Activated T-cell treated with anti-CD3 and anti-CD28 coated beads, Interleukin-2, amount 50 U/mL, for 24 hours (primary cell): ENCODE measurements around the gene RPS18.
"Not testable (repeated sequence)": the region's sequence is repeated elsewhere in the genome, so short reads cannot be mapped to it uniquely, and the experiment has no call there.

Experiments
- DNase-seq: peaks from one replicate; pipeline ENCODE4 v3.0.0-alpha.2; 2020
- H3K27ac Mint-ChIP-seq: 2 replicates; pipeline ENCODE4 v1.8.0; 2020; ENCODE audit warnings: mild to moderate bottlenecking, mixed read lengths
- H3K27me3 Mint-ChIP-seq: 2 replicates; pipeline ENCODE4 v1.8.0; 2020; ENCODE audit warnings: mixed read lengths
- H3K36me3 Mint-ChIP-seq: 2 replicates; pipeline ENCODE4 v1.8.0; 2020; ENCODE audit warnings: low read depth, mixed read lengths
- H3K4me1 Mint-ChIP-seq: 2 replicates; pipeline ENCODE4 v1.8.0; 2020; ENCODE audit warnings: low read depth, mixed read lengths
- H3K4me3 Mint-ChIP-seq: 2 replicates; pipeline ENCODE4 v1.8.0; 2020; ENCODE audit warnings: mild to moderate bottlenecking, moderate library complexity, mixed read lengths
- H3K9me3 Mint-ChIP-seq: 2 replicates; pipeline ENCODE4 v1.8.0; 2020; ENCODE audit warnings: mixed read lengths

Gene RPS18

DNA sequence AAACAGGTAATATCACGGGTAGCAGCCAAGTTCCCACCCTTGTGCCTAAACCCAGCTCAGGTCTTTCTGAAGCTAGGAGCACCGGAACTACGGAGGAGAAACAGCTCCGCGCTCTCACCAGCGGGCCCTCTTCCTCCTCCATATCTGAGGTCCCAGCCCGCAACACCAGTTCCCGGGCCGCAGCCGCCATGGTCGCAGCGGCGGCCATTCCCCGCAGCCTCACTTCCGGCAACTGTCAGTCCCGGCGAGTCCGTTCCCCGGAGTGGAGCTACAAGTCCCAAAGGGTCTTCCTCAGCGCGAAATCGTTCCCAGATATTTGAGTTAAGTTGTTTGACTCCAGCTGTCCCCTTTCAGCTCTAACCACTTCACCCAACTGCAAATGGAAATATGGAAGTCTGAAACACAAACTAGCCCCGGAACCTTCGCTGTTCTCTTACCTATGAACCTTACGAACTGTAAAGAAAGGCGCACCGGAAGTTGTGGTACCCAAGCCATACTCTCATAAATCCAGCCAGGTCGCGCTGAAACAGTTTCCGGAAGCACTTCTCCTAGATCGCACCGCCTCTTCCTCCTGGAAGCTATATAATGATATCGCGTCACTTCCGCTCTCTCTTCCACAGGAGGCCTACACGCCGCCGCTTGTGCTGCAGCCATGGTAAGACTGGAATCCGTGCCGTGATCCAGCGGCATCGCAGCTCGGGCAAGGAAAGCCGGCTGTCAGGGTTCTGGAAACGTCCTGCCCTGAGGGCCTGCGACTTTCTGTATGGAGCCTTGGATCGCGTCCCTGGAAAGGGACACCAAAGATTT lies at the start of gene RPS18, which contains the start of gene VPS52:
RPS18 (plus strand) TSS at position 608 of the 807 bp plus-strand sequence; CDS start at position 653, 45 bp downstream.
VPS52 (minus strand) TSS at position 409 of the 807 bp plus-strand sequence; CDS start at position 208, 201 bp downstream.
- Mint-ChIP-seq H3K27ac (peak within 1 kb of the TSS; percentile 100), H3K27me3 (no peaks in the 10 kb centered on the region), H3K4me3 (peak within 1 kb of the TSS; percentile 98), H3K4me1 (peaks cover 38% of the 10 kb centered on the region), H3K9me3 (no peaks in the 10 kb centered on the region), H3K36me3 (peaks cover 93% of the 10 kb centered on the region)
- peak; percentile 92 for DNase-seq

DNA sequence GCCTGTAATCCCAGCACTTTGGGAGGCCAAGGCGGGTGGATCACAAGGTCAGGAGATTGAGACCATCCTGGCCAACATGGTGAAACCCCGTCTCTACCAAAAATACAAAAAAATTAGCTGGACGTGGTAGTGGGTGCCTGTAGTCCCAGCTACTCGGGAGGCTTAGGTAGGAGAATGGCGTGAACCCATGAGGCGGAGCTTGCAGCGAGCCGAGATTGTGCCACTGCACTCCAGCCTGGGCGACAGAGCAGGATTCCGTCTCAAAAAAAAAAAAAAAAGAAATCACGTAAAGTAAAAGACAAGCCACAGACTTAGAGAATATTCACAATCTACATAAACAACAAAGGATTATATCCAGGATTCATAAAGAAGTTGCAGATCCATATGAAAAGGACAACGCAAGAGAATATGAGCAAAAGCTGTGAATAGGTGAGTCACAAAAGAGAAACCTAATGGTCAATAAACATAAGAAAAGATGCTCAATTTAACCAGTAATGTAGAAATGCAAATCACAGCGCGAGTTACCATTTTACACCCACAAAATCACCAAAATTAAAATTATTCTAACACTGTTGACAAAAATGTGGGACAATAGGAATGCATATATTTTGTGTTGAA lies 45.3 kb upstream of the RPS18 start:
- H3K4me1 Mint-ChIP-seq, DNase-seq, H3K4me3 Mint-ChIP-seq, H3K27ac Mint-ChIP-seq, H3K9me3 Mint-ChIP-seq, H3K36me3 Mint-ChIP-seq: not testable (repeated sequence)
- H3K27me3 Mint-ChIP-seq: peaks cover 38% of the 10 kb centered on the region

DNA sequence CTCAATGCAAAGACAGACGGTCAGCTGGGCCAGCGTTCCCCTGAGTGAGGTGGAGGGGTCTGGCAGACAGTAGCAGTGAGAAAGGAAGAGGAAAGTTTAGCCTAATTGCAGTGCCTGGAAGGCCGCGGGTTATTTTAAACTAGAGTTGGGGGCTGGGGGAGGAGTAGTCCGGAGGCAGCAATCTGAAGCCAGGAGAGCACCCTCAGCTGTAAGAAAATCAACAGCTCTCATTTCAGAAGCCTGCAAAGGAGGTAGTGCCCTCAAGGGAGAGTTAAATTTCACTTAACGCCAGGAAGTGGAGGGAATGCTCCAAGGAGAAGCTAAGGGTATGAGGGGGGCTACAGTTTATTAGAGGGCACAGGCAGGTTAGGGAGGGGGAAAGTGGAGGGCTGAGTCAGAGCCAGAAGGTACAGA lies 36.6 kb upstream of the RPS18 start:
- H3K4me3 Mint-ChIP-seq: no peak overlapping the region
- no peaks in the 10 kb centered on the region for H3K36me3 Mint-ChIP-seq
- H3K27me3 Mint-ChIP-seq: peaks cover 28% of the 10 kb centered on the region
- no peaks in the 10 kb centered on the region for H3K4me1 Mint-ChIP-seq
- no peaks in the 10 kb centered on the region for H3K9me3 Mint-ChIP-seq
- no peak for DNase-seq
- H3K27ac Mint-ChIP-seq: no peak overlapping the region

DNA sequence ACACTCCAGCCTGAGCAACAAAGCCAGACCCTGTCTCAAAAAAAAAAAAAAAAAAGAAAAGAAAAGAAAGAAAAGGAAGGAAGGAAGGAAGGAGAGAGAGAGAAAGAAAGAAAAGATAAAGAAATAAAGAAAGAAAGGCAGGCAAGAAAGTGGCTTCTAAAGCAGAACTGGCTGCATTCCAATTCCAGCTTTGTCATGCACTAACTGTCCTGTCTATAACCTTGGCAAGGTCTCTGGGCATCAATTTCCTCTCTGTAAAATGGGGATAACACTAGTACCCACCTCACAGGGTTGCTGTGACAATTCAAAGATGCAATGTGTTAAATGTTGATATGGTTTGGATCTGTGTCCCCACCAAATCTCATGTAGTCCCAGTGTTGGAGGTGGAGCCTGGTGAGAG lies 35.5 kb upstream of the RPS18 start:
- peaks cover 3% of the 10 kb centered on the region for H3K4me1 Mint-ChIP-seq
- no peaks in the 10 kb centered on the region for H3K36me3 Mint-ChIP-seq
- peaks cover 26% of the 10 kb centered on the region for H3K27me3 Mint-ChIP-seq
- H3K9me3 Mint-ChIP-seq: no peaks in the 10 kb centered on the region
- no peak overlapping the region for H3K4me3 Mint-ChIP-seq
- DNase-seq: no peak
- no peak overlapping the region for H3K27ac Mint-ChIP-seq

DNA sequence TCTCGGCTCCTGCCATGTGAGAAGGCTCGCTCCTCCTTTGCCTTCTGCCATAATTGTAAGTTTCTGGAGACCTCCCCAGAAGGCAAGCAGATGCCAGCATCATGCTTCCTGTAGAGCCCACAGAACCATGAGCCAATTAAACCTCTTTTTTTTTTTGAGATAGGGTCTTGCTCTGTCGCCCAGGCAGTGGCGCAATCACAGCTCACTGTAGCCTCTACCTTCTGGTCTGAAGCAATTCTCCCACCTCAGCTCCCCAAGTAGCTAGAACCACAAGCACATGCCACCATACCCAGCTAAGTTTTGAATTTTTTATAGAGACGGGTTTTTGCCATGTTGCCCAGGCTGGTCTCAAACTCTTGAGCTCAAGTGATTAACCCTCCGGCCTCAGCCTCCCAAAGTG lies 35.0 kb upstream of the RPS18 start:
- H3K9me3 Mint-ChIP-seq: no peaks in the 10 kb centered on the region
- H3K27ac Mint-ChIP-seq: no peak overlapping the region
- peaks cover 22% of the 10 kb centered on the region for H3K27me3 Mint-ChIP-seq

DNA sequence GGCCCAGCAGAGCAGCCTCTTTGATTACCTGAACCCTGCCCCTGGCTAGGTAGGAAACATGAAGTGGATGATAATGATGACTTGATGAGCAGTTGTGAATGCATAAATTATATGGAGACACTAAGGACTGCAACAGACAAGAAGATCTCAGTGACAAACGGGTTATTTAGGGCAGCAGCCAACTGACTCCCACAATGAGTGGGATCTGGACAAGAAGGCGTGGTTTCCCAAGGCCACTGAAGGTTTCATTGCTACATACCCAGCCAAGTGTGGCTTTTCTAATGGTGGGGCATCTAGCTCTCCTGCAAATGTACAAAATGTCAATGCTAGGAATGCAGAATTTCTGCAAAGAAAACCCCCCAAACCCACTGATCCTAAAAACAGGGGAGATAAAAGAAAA lies 34.1 kb upstream of the RPS18 start:
- H3K9me3 Mint-ChIP-seq: no peaks in the 10 kb centered on the region
- no peaks in the 10 kb centered on the region for H3K36me3 Mint-ChIP-seq
- H3K27ac Mint-ChIP-seq: no peak overlapping the region
- DNase-seq: no peak
- H3K4me1 Mint-ChIP-seq: peaks cover 13% of the 10 kb centered on the region
- peaks cover 22% of the 10 kb centered on the region for H3K27me3 Mint-ChIP-seq
- no peak overlapping the region for H3K4me3 Mint-ChIP-seq

More for the DNA sequence above, 35.0 kb upstream of the RPS18 start:
- H3K36me3 Mint-ChIP-seq: no peaks in the 10 kb centered on the region
- H3K4me3 Mint-ChIP-seq: no peak overlapping the region
- peaks cover 7% of the 10 kb centered on the region for H3K4me1 Mint-ChIP-seq
- no peak for DNase-seq

DNA sequence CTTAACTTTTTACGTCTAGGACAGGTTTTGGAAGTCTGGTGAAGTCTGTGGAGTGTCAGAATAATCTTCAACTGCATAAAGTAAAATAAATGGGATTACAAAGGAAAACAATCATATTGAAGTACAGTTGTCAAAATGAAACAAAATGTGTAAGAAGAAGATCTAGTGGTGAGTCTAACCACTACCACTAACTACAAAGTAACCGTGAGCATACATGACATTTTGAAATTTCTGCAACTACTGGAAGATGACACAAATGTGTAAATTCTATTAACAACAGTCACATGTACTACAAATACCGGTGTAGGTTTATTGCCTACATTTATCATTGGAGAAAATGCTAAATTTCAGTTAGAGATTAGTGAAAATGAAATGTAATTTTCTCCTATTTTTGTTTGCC lies 29.9 kb upstream of the RPS18 start:
- peak overlapping the region; percentile 10 for H3K4me3 Mint-ChIP-seq
- peaks cover 13% of the 10 kb centered on the region for H3K27me3 Mint-ChIP-seq
- peak overlapping the region; percentile 38 for H3K27ac Mint-ChIP-seq

DNA sequence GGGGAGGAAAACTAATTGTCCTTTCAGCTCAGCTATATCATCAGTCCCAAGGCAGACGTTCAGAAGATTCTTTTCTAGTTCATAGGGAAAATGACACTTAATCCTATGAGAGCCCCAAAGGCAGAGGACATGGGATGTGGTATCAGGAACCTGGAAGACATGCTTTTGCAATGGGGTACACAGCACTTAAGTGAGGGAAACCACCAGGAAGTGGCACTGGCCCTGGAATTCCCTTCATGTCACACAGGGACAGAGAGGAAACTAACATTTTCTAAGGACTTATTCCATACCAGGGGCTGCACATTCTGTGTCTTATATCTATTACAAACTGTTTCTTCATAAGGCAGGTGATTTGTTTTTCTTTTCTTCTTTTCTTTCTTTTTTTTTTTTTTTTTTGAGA lies 28.4 kb upstream of the RPS18 start:
- DNase-seq: no peak
- H3K4me3 Mint-ChIP-seq: no peak overlapping the region
- H3K9me3 Mint-ChIP-seq: no peaks in the 10 kb centered on the region
- H3K27ac Mint-ChIP-seq: no peak overlapping the region
- peaks cover 20% of the 10 kb centered on the region for H3K4me1 Mint-ChIP-seq
- peaks cover 13% of the 10 kb centered on the region for H3K27me3 Mint-ChIP-seq
- H3K36me3 Mint-ChIP-seq: no peaks in the 10 kb centered on the region

More for the DNA sequence above, 29.9 kb upstream of the RPS18 start:
- no peak for DNase-seq
- Mint-ChIP-seq H3K4me1 (peaks cover 13% of the 10 kb centered on the region), H3K9me3 (no peaks in the 10 kb centered on the region), H3K36me3 (no peaks in the 10 kb centered on the region)

DNA sequence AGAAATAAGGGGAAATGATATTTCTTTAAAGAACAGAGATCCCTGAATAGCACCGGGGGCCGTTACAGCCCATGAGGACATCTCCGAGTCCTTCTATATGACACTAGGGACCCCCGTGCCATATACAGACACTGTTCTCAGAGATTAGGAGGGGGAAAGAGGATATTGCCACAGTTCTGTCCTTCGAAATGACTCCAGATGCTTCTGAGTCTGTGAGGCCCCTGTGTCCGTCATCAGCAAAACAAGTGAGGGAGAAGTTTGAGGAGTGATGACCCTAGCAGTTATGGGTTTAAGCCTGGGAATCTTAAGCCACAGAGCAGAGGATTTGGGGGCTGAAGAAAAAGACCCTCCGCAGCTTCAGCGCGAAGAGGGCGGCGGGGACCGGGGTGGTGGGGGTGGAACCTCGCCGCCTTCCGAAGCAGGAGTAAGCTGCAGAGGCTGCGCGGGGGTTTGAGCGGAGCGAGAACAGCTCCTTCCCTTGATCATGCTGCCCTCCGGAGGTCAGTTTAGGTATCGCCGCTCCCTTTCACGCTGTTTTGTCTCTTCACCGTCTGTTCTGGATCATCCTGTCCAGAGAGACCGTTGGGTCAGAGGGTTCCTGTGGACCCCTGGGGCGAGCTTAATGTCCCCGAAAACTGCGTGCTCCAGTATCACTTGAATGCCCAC lies 23.8 kb upstream of the RPS18 start:
- H3K36me3 Mint-ChIP-seq: peaks cover 35% of the 10 kb centered on the region
- H3K9me3 Mint-ChIP-seq: no peaks in the 10 kb centered on the region
- H3K4me1 Mint-ChIP-seq: peaks cover 46% of the 10 kb centered on the region
- H3K27me3 Mint-ChIP-seq: peaks cover 7% of the 10 kb centered on the region
- H3K4me3 Mint-ChIP-seq: peak overlapping the region; percentile 89
- DNase-seq: peak; percentile 95
- H3K27ac Mint-ChIP-seq: peak overlapping the region; percentile 95

DNA sequence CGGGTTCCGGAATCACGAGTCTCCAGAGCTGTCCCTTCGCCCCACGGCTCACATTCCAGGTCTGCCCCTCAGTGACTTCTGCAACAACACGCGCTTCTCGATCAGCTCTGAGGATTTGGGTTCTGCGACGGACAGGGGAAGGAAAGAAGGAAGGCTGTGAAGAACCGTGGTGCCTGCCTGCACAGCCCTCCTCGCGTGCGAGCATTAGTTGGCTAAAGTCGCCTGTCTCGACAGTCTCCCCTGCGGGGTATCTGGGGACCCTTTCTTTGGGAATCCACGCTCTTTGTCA lies 23.3 kb upstream of the RPS18 start:
- DNase-seq: no peak
- peaks cover 7% of the 10 kb centered on the region for H3K27me3 Mint-ChIP-seq
- H3K9me3 Mint-ChIP-seq: no peaks in the 10 kb centered on the region
- peak overlapping the region; percentile 95 for H3K27ac Mint-ChIP-seq
- H3K36me3 Mint-ChIP-seq: peaks cover 35% of the 10 kb centered on the region
- peak overlapping the region; percentile 89 for H3K4me3 Mint-ChIP-seq
- H3K4me1 Mint-ChIP-seq: peaks cover 46% of the 10 kb centered on the region

DNA sequence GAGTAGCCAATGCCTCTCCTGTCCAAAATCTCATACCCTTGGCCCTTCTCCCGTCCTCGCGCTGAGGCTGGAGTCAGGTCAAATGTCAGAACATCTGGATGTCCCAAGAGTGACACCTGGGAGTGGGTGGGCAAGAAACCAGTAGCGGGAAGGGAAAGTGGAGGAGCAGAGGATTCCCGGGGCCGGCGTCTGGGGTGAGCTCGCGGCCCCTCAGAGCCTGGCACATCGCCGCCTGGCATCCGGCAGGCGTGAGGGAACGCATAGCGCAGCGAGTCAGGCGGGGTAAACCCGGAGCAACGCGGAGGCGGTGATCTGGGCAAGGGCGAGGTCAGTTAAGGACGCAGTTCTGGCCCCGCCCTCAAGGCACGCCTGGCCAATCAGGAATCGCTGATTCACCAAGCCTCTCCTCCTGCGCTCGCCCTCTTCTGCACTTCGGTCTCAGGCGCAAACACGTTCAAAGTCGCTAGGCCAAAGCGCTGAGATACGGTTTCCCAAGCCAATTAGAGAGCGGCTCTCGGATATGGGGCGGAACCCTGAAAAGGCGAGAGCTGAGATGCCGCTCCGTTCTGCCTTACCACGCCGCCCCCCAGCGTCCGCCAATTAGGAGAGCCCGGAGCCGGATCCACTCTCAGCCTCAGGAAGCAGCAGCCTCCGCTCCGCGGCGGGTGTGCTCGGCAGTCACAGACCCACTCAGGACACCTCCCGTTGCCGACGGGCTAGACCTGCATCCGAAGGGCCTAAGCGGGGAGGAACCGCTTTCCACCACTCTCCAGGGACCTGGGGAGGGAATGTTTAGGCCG lies 22.7 kb upstream of the RPS18 start:
- Mint-ChIP-seq H3K9me3 (no peaks in the 10 kb centered on the region), H3K4me1 (peaks cover 46% of the 10 kb centered on the region), H3K27me3 (peaks cover 7% of the 10 kb centered on the region), H3K4me3 (peak overlapping the region; percentile 89), H3K27ac (peak overlapping the region; percentile 95), H3K36me3 (peaks cover 35% of the 10 kb centered on the region)
- peak; percentile 94 for DNase-seq

DNA sequence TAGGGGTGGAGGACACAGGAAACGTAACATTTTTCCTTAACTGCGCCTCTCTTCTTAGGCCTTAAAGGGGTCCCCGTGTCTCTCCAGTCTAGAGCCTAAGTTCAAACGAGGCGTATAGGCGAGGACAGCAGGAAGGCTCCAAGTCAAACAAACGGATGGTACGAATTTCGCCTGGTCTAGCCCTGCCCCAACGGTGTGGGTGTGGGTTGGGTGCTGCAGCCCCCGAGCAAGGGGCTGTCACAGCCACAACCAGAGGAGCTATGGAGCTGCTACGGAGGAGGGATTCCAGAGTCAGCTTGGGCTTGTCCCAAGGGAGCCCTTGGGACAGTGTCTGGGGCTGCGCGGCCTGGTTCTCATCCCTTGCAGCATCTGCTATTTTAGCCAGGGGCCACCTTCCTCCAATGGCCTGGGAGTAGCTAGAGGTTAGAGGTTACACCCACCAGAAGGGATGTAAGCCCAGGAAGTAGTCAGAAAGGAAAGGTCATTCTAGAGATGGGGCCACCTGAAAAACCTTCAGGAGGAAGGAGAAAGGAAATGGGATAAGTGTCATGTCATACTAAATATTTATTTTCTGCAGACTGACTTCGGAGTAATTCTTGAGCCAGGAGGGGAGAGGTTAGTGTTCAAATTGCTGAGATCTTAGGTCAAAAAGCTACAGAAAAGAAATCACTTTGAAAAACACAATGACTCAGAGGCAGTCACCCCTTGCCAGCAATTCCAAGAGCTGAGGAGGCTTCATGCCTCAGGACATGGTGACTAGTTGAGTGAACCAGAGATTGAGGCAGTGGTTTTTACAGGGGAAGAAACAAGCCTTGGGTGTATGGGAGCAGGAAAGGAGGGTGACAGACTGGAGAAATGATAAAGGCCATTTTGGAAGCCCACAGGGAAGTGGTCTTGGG lies 21.9 kb upstream of the RPS18 start:
- Mint-ChIP-seq H3K27ac (peak overlapping the region; percentile 95), H3K4me3 (peak overlapping the region; percentile 89), H3K4me1 (peaks cover 46% of the 10 kb centered on the region), H3K9me3 (no peaks in the 10 kb centered on the region), H3K36me3 (peaks cover 39% of the 10 kb centered on the region), H3K27me3 (peaks cover 7% of the 10 kb centered on the region)
- DNase-seq: no peak

DNA sequence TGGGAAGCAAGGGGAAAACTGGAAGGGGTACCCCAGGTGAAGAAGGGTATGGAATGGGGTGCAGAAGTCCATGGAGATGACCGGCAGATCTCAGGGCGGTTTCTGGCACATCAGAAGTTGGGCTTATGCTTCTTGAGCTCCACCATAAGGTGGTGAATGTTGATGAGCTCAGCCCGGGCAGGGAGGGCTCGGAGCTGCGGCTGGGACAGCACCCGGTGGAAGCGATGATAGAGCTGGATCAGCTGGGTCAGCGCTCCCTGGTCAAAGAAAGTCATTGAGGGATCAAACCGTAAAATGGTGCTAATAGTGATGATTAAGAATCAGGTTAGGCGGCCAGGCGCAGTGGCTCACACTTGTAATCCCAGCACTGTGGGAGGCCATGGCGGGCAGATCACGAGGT lies 21.1 kb upstream of the RPS18 start:
- Mint-ChIP-seq H3K27me3 (peaks cover 7% of the 10 kb centered on the region), H3K4me1 (peaks cover 46% of the 10 kb centered on the region), H3K36me3 (peaks cover 42% of the 10 kb centered on the region), H3K4me3 (peak overlapping the region; percentile 89), H3K27ac (peak overlapping the region; percentile 95), H3K9me3 (no peaks in the 10 kb centered on the region)
- no peak for DNase-seq
